ENCODE measurements around the gene MPPED1.

DNA sequence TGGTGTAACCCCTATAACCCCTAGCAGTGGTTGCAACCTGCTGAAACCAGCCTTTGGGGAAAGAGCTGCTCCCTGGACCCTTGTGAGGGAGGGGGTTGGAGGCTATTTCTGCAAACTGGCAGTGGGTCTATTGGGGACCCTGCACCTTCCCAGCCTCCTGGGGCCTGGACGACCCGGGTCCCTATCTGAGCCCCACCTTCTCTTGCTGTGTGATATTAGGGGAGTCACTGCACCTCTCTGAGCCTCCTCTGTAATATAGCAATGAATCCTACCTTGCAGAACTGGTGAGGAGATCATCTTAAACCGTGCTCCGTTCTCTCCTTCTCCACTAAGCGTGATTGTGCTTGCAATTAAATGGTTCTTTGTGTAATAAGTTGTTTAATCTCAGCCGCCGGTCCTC, 24.0 kb upstream of the MPPED1 start:
- TF ChIP-seq POLR2AphosphoS5 (IDR thresholded peaks at IDR 0.05): no peak
- TF ChIP-seq, protein P1, sequence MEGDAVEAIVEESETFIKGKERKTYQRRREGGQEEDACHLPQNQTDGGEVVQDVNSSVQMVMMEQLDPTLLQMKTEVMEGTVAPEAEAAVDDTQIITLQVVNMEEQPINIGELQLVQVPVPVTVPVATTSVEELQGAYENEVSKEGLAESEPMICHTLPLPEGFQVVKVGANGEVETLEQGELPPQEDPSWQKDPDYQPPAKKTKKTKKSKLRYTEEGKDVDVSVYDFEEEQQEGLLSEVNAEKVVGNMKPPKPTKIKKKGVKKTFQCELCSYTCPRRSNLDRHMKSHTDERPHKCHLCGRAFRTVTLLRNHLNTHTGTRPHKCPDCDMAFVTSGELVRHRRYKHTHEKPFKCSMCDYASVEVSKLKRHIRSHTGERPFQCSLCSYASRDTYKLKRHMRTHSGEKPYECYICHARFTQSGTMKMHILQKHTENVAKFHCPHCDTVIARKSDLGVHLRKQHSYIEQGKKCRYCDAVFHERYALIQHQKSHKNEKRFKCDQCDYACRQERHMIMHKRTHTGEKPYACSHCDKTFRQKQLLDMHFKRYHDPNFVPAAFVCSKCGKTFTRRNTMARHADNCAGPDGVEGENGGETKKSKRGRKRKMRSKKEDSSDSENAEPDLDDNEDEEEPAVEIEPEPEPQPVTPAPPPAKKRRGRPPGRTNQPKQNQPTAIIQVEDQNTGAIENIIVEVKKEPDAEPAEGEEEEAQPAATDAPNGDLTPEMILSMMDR (IDR thresholded peaks at IDR 0.05 in 8 of 11, conservative IDR thresholded peaks at IDR 0.05 in 3 of 11): no peak
